ENCODE results near the gene TREML1. TPM values are rescaled to one million over a fixed set of nuclear protein-coding genes. Genes with fewer than 3 reads are reported as not detected.

Gene TREML1
- total RNA-seq, 1 donor from 2014 or later: not detected

- no peak for DNase-seq
Observed at GRCh38 chr6:41177695-41178094, 23.5 kb upstream of the TREML1 start.

- DNase-seq: no peak
Observed at GRCh38 chr6:41177287-41177686, 23.1 kb upstream of the TREML1 start.

- DNase-seq: no peak
Observed at GRCh38 chr6:41176189-41176588, 22.0 kb upstream of the TREML1 start.

DNA sequence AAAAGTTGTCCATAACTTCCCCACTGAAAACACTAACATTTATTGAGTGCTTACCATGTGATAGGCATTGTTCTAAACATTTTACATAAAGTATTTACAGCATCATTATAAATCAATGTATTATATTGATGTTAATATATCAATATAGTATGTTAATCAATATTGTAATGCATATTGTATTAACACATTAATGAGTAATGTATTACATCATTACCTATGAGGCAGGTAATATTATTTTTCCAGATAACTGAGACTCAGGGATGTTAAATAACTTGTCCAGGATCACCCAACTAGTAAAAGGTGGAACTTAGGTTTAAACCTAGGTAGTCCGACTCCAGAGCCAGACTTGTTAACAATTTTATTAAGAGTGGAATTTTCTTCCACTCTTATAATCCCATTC lies 20.9 kb upstream of the TREML1 start:
- DNase-seq: no peak

DNA sequence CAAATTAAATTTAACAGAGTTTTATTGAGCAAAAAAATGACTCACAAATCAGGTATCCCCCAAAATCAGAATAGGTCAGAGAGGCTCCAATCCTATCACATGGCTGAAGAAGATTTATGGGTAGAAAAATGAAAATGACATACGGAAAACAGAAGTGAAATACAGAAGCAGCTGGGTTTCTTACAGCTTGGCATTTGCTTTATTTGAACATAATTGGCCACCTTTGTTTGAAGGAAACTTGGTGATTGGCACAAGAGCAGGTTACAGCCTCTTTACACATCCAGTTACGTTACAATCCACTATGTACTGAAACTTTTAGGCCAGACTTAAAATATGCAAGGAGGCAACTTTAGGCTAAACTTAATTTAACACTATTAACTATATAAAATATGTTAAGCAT lies 20.5 kb upstream of the TREML1 start:
- DNase-seq: no peak

DNA sequence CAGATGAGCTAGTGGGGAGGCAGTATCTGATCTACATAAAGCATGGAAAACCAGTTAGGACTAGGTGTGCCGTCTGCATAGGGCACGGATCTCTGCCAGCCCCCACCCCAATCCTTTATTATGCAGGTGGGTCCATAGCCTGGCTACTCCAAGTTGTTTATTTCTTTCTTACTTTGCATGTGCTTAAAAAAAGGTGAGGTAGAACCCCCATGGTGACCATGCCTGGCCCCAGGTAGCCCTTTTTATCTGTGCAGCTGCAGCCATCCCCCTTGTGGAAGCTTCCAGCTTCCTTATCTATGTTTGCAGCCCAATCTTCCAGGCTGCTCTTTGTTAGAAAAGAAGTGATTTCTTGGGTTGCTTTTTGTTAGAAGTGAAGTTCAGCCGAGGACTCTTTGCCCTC lies 17.8 kb upstream of the TREML1 start:
- no peak for DNase-seq

DNA sequence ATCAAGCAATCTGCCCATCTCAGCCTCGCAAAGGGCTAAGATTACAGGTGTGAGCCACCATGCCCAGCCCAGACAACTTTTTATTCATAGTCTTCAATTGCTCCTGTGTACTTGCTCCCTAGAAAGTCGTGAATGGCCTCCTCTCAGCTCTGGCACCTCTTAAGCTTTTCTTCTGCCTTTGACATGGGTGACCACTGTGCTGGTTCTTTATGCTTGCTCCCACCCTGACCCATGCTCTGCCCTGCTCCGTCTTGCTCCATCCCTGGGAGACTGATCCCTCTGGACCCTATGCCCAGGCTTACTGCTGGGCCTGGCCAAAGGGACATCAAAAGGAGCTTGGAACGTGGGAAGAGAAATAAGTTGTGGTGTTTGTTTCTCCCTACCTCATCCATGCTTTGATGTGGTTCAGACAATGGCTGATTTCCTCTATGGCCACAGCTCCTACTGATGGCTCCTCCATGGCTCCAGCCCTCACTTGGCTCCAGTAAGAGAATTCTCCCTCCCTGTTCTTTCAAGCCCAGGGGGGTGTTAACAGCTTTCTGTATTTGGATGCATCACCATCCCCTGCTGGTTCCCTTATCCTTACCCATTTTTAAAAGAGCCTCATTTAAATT lies 16.5 kb upstream of the TREML1 start:
- DNase-seq: no peak

DNA sequence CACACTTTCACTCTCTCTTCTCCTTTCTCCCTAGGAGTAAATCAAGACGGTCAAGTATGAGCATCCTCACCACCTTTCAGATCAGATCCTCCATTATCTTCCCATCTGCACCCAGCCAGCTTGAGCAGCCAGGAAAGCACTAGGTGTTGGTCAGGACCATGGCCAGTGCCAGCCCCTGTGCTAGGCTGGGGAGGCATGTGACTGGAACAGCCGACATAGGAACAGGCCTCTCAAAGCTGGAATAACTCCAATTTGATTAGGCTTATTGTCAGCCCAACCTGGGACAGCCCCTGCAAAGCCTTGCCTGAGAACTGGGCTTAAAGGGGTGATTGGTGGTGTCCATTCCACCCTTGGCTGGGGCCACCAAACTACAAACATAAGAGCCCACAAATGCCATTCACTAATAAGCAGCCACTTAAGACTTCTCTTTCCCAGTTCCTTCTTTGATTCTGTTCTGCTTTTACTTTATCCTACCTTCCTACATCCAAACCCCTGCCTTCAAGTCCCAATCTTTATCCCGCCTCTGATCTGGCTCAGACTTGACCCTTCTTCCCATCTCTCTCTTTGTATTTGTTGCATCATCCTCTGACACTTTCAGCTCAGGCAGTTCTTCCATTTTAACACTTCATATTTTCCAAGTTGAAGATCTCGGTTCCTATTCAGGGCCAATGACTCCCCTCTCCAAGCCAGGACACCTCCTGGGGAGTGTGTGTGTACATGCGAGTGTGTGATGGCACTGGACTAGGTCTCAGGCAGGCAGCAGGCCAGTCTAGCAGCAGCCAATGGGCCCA lies 13.2 kb upstream of the TREML1 start:
- peak; percentile 48 for DNase-seq

GRCh38 chr6:41164551-41165120 lies 10.5 kb upstream of the TREML1 start:
- DNase-seq: no peak

- DNase-seq: no peak
Observed at GRCh38 chr6:41163419-41163717, 9.2 kb upstream of the TREML1 start.

- DNase-seq: no peak
Observed at GRCh38 chr6:41162687-41163418, 8.7 kb upstream of the TREML1 start, which contains the start of gene TREM2. Gene TREM2, minus strand, starts transcription at chr6:41163116. Its CDS starts 34 bp downstream, at chr6:41163082.

DNA sequence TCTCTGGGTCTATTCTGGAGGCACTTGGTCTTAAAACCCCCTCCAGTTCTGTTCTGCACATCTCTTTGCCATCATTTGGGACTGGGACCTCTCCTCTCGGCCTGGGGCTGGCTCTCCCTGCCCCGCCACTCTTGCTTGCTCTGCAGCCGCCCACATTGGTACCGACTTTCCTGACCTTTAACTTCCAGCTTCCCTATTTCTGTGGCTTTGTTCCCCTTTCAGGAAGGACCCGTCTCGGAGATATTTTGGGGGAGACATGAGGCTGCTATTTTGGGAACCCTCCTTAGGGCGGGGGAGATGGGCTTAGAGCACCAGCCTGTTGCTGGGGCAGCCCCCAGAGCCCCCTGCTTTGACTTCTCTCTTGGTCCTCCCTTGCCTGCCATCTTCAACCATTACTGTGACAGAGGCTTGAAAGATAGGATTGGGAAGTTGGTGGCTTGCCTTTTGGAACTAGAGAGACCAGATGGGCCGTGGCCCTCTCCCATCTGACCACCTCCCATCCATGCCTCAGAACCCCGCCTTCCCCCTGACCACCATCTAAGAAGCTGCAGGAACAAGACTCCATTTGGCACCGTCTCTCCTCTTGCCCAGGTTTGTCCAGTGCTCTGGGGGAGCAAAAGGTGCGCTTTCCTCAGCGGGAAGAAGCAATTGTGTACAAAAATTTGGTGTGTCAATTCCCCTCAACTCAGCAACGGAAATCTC lies 7.9 kb upstream of the TREML1 start:
- no peak for DNase-seq

GRCh38 chr6:41161380-41161779 lies 7.2 kb upstream of the TREML1 start:
- no peak for DNase-seq

DNA sequence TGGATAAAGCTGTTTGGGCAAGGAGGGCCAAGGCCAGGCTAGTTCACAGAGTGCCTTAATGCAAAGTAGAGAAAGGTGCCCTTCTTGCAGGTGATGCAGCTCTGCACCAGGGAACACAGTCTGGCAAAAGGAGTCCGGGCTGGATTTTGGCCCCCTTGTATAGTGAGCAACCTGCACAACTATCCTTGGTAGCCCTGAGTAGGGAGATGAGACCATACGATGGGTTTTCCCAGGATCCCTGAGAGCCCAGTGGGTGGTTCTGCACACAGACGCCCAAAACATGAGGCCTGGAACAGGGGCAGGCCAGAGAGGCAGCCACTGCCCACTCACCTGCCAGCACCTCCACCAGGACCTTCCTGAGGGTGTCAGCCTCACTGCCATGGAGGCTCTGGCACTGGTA lies 6.8 kb upstream of the TREML1 start:
- no peak for DNase-seq

GRCh38 chr6:41159415-41160082 lies 5.4 kb upstream of the TREML1 start:
- no peak for DNase-seq

- DNase-seq: no peak
Observed at GRCh38 chr6:41157323-41157722, 3.2 kb upstream of the TREML1 start.

DNA sequence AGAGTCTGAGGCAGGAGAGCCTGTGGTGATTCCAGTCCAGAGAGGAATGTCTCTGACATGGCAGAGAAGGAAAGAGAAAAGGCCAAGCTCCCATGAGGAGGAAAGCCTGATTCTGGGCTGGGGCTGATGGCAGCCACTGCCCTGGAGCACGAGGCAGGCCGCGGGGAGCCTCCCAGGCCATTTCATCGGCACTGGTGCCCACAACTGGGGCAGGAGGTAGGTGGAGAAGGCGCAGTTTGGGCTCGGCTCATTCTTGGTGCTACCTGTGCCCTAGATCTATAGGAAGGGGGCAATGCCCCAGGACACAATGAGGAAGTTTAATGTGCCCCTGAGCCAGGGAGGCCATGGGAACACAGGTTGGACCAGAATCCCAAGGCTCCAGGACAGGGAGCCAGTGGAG lies 2.6 kb upstream of the TREML1 start:
- DNase-seq: no peak

- DNase-seq: no peak
Observed at GRCh38 chr6:41156001-41156400, 1.9 kb upstream of the TREML1 start.

- DNase-seq: no peak
Observed at GRCh38 chr6:41155132-41155805, 1.1 kb upstream of the TREML1 start.

- no peak for DNase-seq
Observed at GRCh38 chr6:41153451-41153850, 696 bp downstream of the TREML1 start.

DNA sequence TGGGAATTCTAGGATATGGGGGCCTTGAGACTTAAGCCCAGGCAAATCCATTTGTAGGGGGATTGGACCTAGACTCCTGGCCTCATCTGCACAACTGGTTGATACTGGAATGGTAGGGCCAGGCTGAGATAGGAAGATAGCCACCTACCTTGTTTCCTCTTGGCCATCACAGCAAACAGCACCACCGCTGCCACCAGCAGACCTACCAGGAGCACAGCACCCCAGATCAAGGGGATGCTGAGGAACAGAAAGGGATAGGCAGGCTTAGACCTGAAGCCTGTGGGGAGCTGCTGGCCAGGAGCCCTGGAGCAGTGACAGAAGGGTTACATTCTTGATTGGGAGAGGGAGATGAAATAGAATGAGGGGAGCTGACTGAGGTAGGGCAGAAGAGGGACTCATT lies 3.5 kb downstream of the TREML1 start:
- DNase-seq: no peak

DNA sequence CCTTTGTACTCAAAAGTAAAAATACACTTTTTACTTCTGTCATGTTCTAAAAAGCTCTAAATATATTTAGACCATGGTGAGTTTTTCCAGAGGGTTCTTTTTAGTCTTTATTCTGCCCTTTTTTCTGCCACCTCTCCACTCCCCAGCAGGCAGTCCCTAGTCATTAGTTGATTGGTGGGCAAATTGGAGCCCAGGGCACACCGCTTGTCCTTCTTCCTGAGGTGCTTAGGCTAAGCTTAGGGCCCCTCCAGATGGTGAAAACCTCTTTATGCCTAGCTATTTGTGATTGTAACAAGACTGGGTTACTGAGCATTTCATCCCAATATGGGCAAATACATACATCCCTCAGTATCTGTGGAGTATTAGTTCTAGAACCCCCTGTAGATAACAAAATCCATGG lies 6.2 kb downstream of the TREML1 start:
- no peak for DNase-seq

All from dermis blood vessel endothelial cell (primary cell).